Measurements from ENCODE around the gene DIP2C. TPM values are rescaled to one million over a fixed set of nuclear protein-coding genes. Genes with fewer than 3 reads are reported as not detected.
"Not testable (repeated sequence)": the region's sequence is repeated elsewhere in the genome, so short reads cannot be mapped to it uniquely, and the experiment has no call there.

DIP2C gene
- total RNA-seq, 2 donors from 2014 or later = 9.6 to 11.9 TPM

DNA sequence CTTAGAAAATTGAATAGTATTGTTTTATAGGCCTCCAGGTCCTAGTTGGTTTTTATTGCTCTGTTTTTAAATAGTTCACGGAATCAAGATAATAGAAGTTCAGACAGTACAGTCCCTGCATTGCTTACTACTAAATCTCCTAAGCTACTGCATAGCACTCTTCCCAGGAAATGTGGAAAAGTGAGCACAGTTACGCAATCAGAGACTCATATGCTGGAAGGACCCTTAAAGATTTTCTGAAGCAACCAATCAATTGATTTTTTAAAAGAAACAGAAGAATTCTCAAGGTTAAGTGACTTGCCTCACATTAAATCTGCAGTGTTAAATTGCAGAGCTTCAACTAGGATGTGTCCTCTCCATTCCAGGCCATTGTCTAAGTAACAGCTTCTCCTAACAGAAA is 23.1 kb upstream of the DIP2C start:
- intact Hi-C loops (cut with DNase I) = no loop called here
- H3K36me3 ChIP-seq (replicated peaks in 1 of 2; ENCODE audit: insufficient read depth in 1 of 2, low read depth in 2 of 2) = no peaks in the 10 kb centered on the region
- WGBS, 2 donors = 84 to 87% methylated on average over 2 of the region's 2 CpGs

DNA sequence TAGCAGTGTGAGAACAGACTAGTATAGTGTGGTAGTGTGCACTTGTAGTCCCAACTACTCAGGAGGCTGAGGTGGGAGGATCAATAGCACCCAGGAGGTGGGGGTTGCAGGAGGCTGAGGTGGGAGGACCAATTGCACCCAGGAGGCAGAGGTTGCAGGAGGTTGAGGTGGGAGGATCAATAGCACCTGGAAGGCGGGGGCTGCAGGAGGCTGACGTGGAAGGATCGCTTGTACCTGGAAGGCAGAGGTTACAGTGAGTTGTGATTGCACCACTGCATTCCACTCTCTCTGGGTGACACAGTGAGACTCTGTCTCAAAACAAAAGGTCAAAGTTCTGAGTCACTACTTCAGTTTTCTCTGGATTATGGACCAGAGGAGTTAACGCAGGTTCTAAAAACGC is 22.6 kb upstream of the DIP2C start:
- Histone ChIP-seq H3K4me3 (no peak overlapping the region), H3K9me3 (no peaks in the 10 kb centered on the region), H3K4me1 (no peaks in the 10 kb centered on the region), H3K36me3 (replicated peaks in 1 of 2; ENCODE audit: insufficient read depth in 1 of 2, low read depth in 2 of 2) (no peaks in the 10 kb centered on the region), H3K27me3 (no peaks in the 10 kb centered on the region), H3K27ac (no peak overlapping the region)
- ATAC-seq (no peak), DNase-seq (no peak)
- 85 to 90% methylated on average over 5 of the region's 5 CpGs for WGBS, 2 donors
- intact Hi-C loops (cut with DNase I) = no loop called here
- no peak for TF ChIP-seq POLR2A (IDR thresholded peaks at IDR 0.05)
- TF ChIP-seq, protein P1, sequence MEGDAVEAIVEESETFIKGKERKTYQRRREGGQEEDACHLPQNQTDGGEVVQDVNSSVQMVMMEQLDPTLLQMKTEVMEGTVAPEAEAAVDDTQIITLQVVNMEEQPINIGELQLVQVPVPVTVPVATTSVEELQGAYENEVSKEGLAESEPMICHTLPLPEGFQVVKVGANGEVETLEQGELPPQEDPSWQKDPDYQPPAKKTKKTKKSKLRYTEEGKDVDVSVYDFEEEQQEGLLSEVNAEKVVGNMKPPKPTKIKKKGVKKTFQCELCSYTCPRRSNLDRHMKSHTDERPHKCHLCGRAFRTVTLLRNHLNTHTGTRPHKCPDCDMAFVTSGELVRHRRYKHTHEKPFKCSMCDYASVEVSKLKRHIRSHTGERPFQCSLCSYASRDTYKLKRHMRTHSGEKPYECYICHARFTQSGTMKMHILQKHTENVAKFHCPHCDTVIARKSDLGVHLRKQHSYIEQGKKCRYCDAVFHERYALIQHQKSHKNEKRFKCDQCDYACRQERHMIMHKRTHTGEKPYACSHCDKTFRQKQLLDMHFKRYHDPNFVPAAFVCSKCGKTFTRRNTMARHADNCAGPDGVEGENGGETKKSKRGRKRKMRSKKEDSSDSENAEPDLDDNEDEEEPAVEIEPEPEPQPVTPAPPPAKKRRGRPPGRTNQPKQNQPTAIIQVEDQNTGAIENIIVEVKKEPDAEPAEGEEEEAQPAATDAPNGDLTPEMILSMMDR (IDR thresholded peaks at IDR 0.05) = no peak

More for the DNA sequence above, 23.1 kb upstream of the DIP2C start:
- no peak for ATAC-seq
- H3K4me3 ChIP-seq = no peak overlapping the region
- no peak for DNase-seq
- H3K9me3 ChIP-seq = no peaks in the 10 kb centered on the region
- H3K27ac ChIP-seq = no peak overlapping the region
- H3K4me1 ChIP-seq = no peaks in the 10 kb centered on the region
- no peak for TF ChIP-seq POLR2A (IDR thresholded peaks at IDR 0.05)
- TF ChIP-seq, protein P1 (IDR thresholded peaks at IDR 0.05) = no peak
- H3K27me3 ChIP-seq = no peaks in the 10 kb centered on the region

DNA sequence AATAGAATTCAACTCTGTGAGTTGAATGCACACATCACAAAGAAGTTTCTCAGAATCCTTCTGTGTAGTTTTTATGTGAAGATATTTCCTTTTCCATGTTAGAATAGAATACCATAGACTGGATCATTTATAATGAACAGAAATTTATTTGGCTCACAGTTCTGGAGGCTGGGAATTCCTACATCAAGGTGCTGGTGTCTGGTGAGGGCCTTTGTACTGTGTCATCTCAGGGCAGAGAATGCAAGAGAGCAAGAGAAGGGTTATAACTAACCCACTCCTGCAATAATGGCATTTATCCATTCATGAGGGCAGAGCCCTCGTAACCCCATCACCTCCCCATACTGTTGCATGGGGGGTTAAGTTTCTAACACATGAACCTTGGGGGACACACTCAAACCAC is 18.4 kb upstream of the DIP2C start:
- no peaks in the 10 kb centered on the region for H3K9me3 ChIP-seq
- H3K4me3 ChIP-seq = no peak overlapping the region
- 80 to 90% methylated on average over 1 of the region's 1 CpG for WGBS, 2 donors
- H3K27ac ChIP-seq = no peak overlapping the region
- no peaks in the 10 kb centered on the region for H3K36me3 ChIP-seq (replicated peaks in 1 of 2; ENCODE audit: insufficient read depth in 1 of 2, low read depth in 2 of 2)
- H3K4me1 ChIP-seq = no peaks in the 10 kb centered on the region
- H3K27me3 ChIP-seq = no peaks in the 10 kb centered on the region
- ATAC-seq (no peak), DNase-seq (no peak)
- intact Hi-C loops (cut with DNase I) = no loop called here
- TF ChIP-seq, protein P1 (IDR thresholded peaks at IDR 0.05) = no peak
- TF ChIP-seq POLR2A (IDR thresholded peaks at IDR 0.05) = no peak

DNA sequence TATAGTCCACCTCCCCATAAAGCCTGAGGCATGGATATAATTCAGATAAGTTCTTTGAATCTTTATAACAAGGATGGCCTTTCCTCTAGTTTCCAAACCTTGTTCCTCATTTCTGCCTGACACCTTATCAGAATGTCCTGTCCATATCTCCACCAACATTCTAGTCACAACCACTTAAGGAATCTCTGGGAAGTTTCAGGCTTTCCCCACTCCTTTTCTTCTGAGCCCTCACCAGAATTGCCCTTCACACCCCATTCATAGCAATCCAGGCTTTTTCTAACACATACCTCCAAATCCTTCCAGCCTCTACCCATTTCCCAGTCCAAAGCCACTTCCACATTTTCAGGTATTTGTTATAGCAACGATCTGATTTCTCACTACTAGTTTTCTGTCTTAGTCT is 18.0 kb upstream of the DIP2C start:
- Histone ChIP-seq H3K27me3 (no peaks in the 10 kb centered on the region), H3K9me3 (no peaks in the 10 kb centered on the region), H3K4me3 (no peak overlapping the region), H3K27ac (no peak overlapping the region), H3K4me1 (no peaks in the 10 kb centered on the region), H3K36me3 (replicated peaks in 1 of 2; ENCODE audit: insufficient read depth in 1 of 2, low read depth in 2 of 2) (no peaks in the 10 kb centered on the region)
- TF ChIP-seq, protein P1 (IDR thresholded peaks at IDR 0.05) = no peak
- DNase-seq (no peak), ATAC-seq (no peak)
- intact Hi-C loops (cut with DNase I) = no loop called here
- whole genome bisulfite sequencing, 2 donors = 65 to 77% methylated on average over 1 of the region's 1 CpG

DNA sequence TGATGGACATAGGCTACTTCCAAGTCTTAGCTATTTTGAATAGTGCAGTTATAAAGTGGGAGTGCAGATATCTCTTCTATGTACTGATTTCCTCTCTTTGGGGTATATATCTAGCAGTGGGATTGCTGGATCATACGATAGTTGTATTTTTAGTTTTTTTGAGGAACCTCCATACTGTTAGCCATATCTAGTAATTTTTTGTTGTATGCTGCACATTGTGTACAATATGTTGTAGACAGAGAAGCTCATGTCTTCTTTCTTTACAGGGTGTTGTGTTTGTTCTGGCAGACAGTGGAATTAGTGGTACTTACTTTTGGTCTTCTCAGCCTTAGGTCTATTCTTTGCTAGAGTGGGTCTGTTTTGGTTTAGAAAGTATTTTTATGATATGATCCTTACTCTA is 13.7 kb upstream of the DIP2C start:
- Histone ChIP-seq H3K27ac (no peak overlapping the region), H3K36me3 (replicated peaks in 1 of 2; ENCODE audit: insufficient read depth in 1 of 2, low read depth in 2 of 2) (no peaks in the 10 kb centered on the region), H3K27me3 (no peaks in the 10 kb centered on the region), H3K4me1 (no peaks in the 10 kb centered on the region), H3K9me3 (no peaks in the 10 kb centered on the region), H3K4me3 (no peak overlapping the region)
- intact Hi-C loops (cut with DNase I) = no loop called here
- DNase-seq = no peak
- ATAC-seq = no peak
- WGBS, 2 donors = 80 to 94% methylated on average over 1 of the region's 1 CpG
- TF ChIP-seq POLR2A (IDR thresholded peaks at IDR 0.05) = no peak
- TF ChIP-seq, protein P1 (IDR thresholded peaks at IDR 0.05) = no peak

DNA sequence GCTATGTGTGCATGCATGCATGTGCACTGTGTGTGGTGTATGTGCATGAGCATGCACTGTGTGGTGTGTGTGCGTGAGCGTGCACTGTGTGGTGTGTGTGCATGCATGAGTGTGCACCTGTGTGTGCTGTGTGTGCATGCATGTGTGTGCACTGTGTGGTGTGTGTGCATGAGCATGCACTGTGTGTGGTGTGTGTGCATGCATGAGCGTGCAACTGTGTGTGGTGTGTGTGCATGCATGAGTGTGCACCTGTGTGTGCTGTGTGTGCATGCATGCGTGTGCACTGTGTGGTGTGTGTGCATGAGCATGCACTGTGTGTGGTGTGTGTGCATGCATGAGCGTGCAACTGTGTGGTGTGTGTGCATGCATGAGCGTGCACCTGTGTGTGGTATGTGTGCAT is 10.7 kb upstream of the DIP2C start:
- ATAC-seq; H3K4me3 ChIP-seq; H3K27me3 ChIP-seq; H3K27ac ChIP-seq; DNase-seq; H3K36me3 ChIP-seq (replicated peaks in 1 of 2; ENCODE audit: insufficient read depth in 1 of 2, low read depth in 2 of 2); intact Hi-C loops (cut with DNase I); H3K4me1 ChIP-seq; H3K9me3 ChIP-seq: not testable (repeated sequence)
- 75 to 82% methylated on average over 6 of the region's 6 CpGs for whole genome bisulfite sequencing, 2 donors
